ENCODE measurements around the gene TERF2IP.

The TERF2IP gene

GRCh38 chr16:75616521-75617010 is 31.0 kb upstream of the TERF2IP start:
- H3K36me3 ChIP-seq (replicated peaks; ENCODE audit: insufficient read depth, low read length), result no peaks in the 10 kb centered on the region

GRCh38 chr16:75617121-75617520 is 30.5 kb upstream of the TERF2IP start:
- Histone ChIP-seq H3K9me2 (replicated peaks; ENCODE audit: insufficient read depth, low read length) (no peaks in the 10 kb centered on the region), H3K27ac (ENCODE audit: low read length) (no peak overlapping the region), H3K4me2 (ENCODE audit: low read depth, low read length) (no peak overlapping the region), H3K9ac (ENCODE audit: low read length) (no peak overlapping the region), H4K20me1 (ENCODE audit: insufficient read depth, low read length) (no peaks in the 10 kb centered on the region), H3K27me3 (replicated peaks; ENCODE audit: insufficient read depth, low read length) (no peaks in the 10 kb centered on the region), H3F3A (ENCODE audit: insufficient read depth, low read length) (no peaks in the 10 kb centered on the region), H3K4me1 (ENCODE audit: low read length) (no peaks in the 10 kb centered on the region), H3K9me3 (replicated peaks; ENCODE audit: insufficient read depth, low read length) (no peaks in the 10 kb centered on the region), H3K79me2 (ENCODE audit: low read length) (peaks cover 2% of the 10 kb centered on the region), H2AFZ (ENCODE audit: low read length) (no peak overlapping the region), H3K36me3 (replicated peaks; ENCODE audit: insufficient read depth, low read length) (no peaks in the 10 kb centered on the region), H3K4me3 (ENCODE audit: low read length) (no peak overlapping the region)
- no peak for TF ChIP-seq CTCF (IDR thresholded peaks at IDR 0.05; ENCODE audit: low read length)
- no peak for TF ChIP-seq EZH2 (optimal IDR thresholded peaks at IDR 0.05; ENCODE audit: low read depth, low read length)
- TF ChIP-seq EZH2phosphoT487 (IDR thresholded peaks at IDR 0.05; ENCODE audit: low read length), result no peak
- DNase-seq, result no peak

More at GRCh38 chr16:75616521-75617010, 31.0 kb upstream of the TERF2IP start:
- Histone ChIP-seq H3K4me2 (ENCODE audit: low read depth, low read length) (no peak overlapping the region), H3K9me2 (replicated peaks; ENCODE audit: insufficient read depth, low read length) (no peaks in the 10 kb centered on the region), H4K20me1 (ENCODE audit: insufficient read depth, low read length) (no peaks in the 10 kb centered on the region), H3K79me2 (ENCODE audit: low read length) (no peaks in the 10 kb centered on the region), H2AFZ (ENCODE audit: low read length) (no peak overlapping the region), H3K4me3 (ENCODE audit: low read length) (no peak overlapping the region), H3K9ac (ENCODE audit: low read length) (no peak overlapping the region), H3F3A (ENCODE audit: insufficient read depth, low read length) (no peaks in the 10 kb centered on the region), H3K9me3 (replicated peaks; ENCODE audit: insufficient read depth, low read length) (no peaks in the 10 kb centered on the region), H3K4me1 (ENCODE audit: low read length) (no peaks in the 10 kb centered on the region), H3K27ac (ENCODE audit: low read length) (no peak overlapping the region), H3K27me3 (replicated peaks; ENCODE audit: insufficient read depth, low read length) (no peaks in the 10 kb centered on the region)
- DNase-seq, result no peak
- TF ChIP-seq CTCF (IDR thresholded peaks at IDR 0.05; ENCODE audit: low read length) (no peak), EZH2 (optimal IDR thresholded peaks at IDR 0.05; ENCODE audit: low read depth, low read length) (no peak), EZH2phosphoT487 (IDR thresholded peaks at IDR 0.05; ENCODE audit: low read length) (no peak)

- Histone ChIP-seq H2AFZ (ENCODE audit: low read length) (no peak overlapping the region), H3K9ac (ENCODE audit: low read length) (no peak overlapping the region), H3K36me3 (replicated peaks; ENCODE audit: insufficient read depth, low read length) (no peaks in the 10 kb centered on the region), H3K27ac (ENCODE audit: low read length) (no peak overlapping the region), H3K79me2 (ENCODE audit: low read length) (peaks cover 5% of the 10 kb centered on the region), H3K9me2 (replicated peaks; ENCODE audit: insufficient read depth, low read length) (no peaks in the 10 kb centered on the region), H4K20me1 (ENCODE audit: insufficient read depth, low read length) (no peaks in the 10 kb centered on the region), H3F3A (ENCODE audit: insufficient read depth, low read length) (peaks cover 3% of the 10 kb centered on the region; the same call in 1 of the 2 replicates), H3K4me3 (ENCODE audit: low read length) (no peak overlapping the region), H3K4me2 (ENCODE audit: low read depth, low read length) (no peak overlapping the region), H3K27me3 (replicated peaks; ENCODE audit: insufficient read depth, low read length) (no peaks in the 10 kb centered on the region), H3K4me1 (ENCODE audit: low read length) (no peaks in the 10 kb centered on the region), H3K9me3 (replicated peaks; ENCODE audit: insufficient read depth, low read length) (no peaks in the 10 kb centered on the region)
- TF ChIP-seq EZH2 (optimal IDR thresholded peaks at IDR 0.05; ENCODE audit: low read depth, low read length) (no peak), EZH2phosphoT487 (IDR thresholded peaks at IDR 0.05; ENCODE audit: low read length) (no peak), CTCF (IDR thresholded peaks at IDR 0.05; ENCODE audit: low read length) (no peak)
- DNase-seq, result no peak
These were observed 28.8 kb upstream of the TERF2IP start for GRCh38 chr16:75618780-75619179.
